ENCODE results near the gene SLC39A11.

Gene SLC39A11

GRCh38 chr17:72598695-72599094 lies 493.8 kb downstream of the SLC39A11 start:
- TF ChIP-seq ZC3H10 (CRISPR knock-in tag; IDR thresholded peaks at IDR 0.05) (no peak), POU6F1 (CRISPR knock-in tag; IDR thresholded peaks at IDR 0.05; ENCODE audit: borderline replicate concordance, low read depth) (no peak), PPARA (CRISPR knock-in tag; IDR thresholded peaks at IDR 0.05; ENCODE audit: borderline replicate concordance) (no peak), PATZ1 (CRISPR knock-in tag; IDR thresholded peaks at IDR 0.05; ENCODE audit: borderline replicate concordance) (no peak), ARNTL (CRISPR knock-in tag; IDR thresholded peaks at IDR 0.05; ENCODE audit: borderline replicate concordance, low read depth) (no peak), CSRNP3 (CRISPR knock-in tag; IDR thresholded peaks at IDR 0.05) (no peak), OSR1 (CRISPR knock-in tag; IDR thresholded peaks at IDR 0.05) (no peak), ZNF70 (CRISPR knock-in tag; IDR thresholded peaks at IDR 0.05) (no peak), TOX (CRISPR knock-in tag; IDR thresholded peaks at IDR 0.05; ENCODE audit: borderline replicate concordance) (no peak), GLIS3 (CRISPR knock-in tag; IDR thresholded peaks at IDR 0.05) (no peak), ZNF565 (CRISPR knock-in tag; conservative IDR thresholded peaks at IDR 0.05; ENCODE audit: low read depth) (no peak), BACH2 (CRISPR knock-in tag; IDR thresholded peaks at IDR 0.05; ENCODE audit: borderline replicate concordance) (no peak), SNAI2 (CRISPR knock-in tag; IDR thresholded peaks at IDR 0.05) (no peak), CSDC2 (CRISPR knock-in tag; IDR thresholded peaks at IDR 0.05) (no peak)
- ATAC-seq: no peak

GRCh38 chr17:72597354-72598087 lies 495.0 kb downstream of the SLC39A11 start:
- TF ChIP-seq GLIS3 (CRISPR knock-in tag; IDR thresholded peaks at IDR 0.05): no peak
- no peak for ATAC-seq

All from SK-N-SH treated with all-trans-retinoic acid at 6 μM for 48 hours (cell line).